Tongue (tissue), 2 donors: ENCODE data around the gene DCBLD2. TPM values are rescaled to one million over a fixed set of nuclear protein-coding genes. Genes with fewer than 3 reads are reported as not detected.

Experiments
- DNase-seq: peaks from one replicate; pipeline ENCODE4 v3.0.0-alpha.2; 2015
- total RNA-seq: library from RNA; depleted of rRNA; stranded (reverse); fragments of >200 nt; gene quantifications from one replicate; pipeline ENCODE4 v1.2.3, GENCODE V29; 2014

Gene DCBLD2
- total RNA-seq, 1 donor from 2014 or later: 42.6 TPM

GRCh38 chr3:98829246-98829832 is 72.2 kb downstream of the DCBLD2 start:
- no peak for DNase-seq

GRCh38 chr3:98827221-98827920 is 74.1 kb downstream of the DCBLD2 start:
- no peak for DNase-seq

GRCh38 chr3:98826126-98826525 is 75.4 kb downstream of the DCBLD2 start:
- no peak for DNase-seq

- no peak for DNase-seq
Measured at GRCh38 chr3:98824256-98824655, 77.2 kb downstream of the DCBLD2 start.

DNA sequence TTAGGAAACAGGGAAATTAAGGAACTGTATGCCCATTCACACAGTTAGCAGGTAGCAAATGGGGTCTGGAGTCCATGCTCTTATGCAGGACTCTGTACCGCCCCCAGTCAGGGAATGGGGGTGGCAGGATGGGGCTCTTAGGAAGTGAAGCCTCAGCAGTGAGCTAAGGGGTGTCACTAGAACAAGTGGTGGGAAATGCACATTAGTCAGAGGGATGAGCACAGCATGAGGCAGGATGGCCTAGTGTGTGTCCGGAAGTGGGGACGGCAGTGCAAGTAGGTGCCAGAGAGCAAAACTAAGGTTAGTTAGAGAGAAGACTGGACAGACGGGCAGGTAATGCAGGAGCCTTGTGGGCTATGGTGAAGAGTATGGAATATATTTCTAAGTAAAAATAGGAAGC is 77.7 kb downstream of the DCBLD2 start:
- no peak for DNase-seq

DNA sequence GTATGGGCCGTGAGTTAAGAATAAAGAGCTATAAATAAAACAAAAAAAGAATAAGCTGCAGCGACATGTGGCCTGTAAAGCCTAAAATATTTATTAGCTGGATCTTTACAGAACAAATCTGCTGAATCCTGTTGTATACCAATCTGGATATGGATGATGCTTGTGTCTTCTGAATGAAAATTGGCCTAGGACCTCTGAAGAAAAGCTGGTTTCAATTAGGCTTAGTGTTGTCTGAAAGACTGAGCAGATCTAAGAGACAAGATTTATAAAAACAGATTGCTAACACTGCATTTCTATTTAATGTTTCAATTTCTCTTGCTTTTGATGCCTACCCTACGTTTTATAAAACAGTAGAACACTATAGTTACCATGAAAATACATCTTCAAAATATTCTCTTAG is 80.4 kb downstream of the DCBLD2 start:
- peak; percentile 3 for DNase-seq

GRCh38 chr3:98817547-98818041 is 83.9 kb downstream of the DCBLD2 start:
- peak; percentile 79 for DNase-seq

DNA sequence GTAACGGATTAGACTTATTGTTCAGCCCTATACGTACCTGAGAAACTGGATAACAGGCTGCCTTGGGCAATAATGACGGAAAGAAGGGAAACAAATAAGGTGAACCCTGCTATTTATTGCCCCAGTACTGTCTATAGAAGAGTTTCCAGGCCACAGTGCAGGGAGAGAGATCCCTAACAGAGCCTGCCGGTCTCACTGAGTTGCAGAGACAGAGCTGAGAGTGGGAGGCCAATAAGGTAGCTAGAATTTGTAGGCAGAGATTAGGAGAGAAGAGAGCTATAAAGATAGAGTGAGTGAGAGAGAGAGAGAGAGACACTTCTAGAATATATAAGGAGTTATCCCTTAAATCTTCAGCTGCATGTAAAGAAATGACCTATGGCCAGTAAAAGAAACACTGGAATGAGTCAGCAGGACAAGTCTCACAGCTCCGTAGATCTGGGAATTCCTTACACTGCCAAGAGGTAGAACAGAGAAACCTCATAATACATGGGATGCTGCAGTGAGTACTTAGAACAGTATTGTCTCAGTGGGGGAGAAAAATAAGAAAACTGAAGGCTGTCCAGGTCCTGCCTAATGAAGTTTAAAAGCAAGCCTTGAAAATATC is 86.6 kb downstream of the DCBLD2 start:
- no peak for DNase-seq

DNA sequence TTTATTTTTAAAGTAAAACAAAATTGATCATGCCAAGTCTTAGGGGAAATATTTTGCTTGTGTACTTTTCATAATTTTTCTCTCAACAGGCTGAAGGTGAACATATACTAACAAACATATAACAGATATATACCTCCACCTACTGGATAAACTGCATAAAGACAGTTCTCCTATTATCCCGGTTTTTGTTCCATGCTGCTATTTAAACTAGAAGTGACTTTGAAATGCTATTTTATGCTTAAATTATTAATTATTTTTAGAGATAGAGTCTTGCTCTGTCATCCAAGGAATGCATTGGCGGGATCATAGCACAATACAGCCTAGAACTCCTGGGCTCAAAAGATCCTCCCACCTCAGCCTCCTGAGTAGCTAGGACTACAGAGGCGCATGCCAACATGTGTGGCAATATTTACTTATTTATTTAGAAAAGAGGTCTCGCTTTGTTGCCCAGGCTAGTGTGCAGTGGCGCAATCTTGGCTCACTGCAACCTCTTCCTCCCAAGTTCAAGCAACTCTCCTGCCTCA is 88.6 kb downstream of the DCBLD2 start:
- DNase-seq: peak; percentile 35

GRCh38 chr3:98811048-98811447 is 90.4 kb downstream of the DCBLD2 start:
- DNase-seq: no peak

DNA sequence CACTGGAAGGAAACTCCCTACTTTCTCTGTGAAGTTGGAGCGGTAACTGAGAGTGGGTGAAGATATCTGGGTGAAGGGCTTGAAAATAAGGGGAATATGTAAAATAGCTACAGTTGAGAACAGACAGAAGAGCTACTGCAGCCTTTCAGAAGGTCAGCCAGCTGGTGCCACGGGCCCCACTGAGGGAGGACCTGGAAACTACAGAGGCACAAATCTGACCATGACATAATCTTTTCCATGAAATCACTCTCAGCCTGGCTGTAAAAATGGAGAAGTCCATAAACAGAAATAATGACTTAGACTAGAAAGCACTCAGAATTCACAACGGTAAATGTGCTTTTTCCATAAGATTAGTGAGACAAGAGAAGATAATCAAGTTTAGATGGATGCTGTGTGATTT is 91.9 kb downstream of the DCBLD2 start:
- DNase-seq: peak; percentile 33

- DNase-seq: no peak
Measured at GRCh38 chr3:98808071-98808470, 93.4 kb downstream of the DCBLD2 start.

DNA sequence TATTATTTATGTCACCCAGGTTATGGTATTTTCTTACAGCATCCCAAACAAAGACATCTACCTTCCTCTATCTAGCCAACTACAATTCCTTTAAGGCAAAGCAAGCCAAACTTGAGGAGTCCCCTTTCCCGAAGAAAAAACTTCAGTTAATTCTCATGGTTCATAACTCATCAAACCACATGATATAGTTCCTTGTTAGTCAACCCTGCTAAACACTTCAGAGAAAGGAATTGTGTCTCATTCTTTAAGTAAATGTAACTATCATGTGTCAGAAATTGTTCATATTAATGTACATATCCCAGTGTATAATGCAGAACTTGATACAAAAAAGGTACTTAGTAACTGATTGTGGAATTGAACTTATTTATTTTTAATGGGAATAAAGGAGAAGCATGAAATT is 93.9 kb downstream of the DCBLD2 start:
- DNase-seq: no peak

DNA sequence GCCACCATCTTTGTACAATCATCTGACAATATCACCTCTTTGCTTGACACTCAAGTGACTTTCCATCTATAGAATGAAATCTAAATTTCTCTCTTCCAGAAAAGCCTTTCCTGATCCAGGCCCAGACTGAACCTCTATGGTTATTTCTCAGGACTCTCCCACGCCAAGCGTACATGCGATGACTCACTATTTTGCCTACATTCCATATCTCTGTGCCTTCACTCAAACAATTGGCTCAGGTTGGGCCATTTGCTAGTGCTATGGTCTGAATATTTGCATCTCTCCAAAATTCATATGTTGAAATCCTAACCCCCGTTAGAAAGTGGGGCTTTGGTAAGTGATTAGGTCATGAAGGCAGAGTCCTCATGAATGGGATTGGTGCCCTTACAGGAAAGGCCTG is 94.5 kb downstream of the DCBLD2 start:
- no peak for DNase-seq

- no peak for DNase-seq
Measured at GRCh38 chr3:98806521-98806920, 95.0 kb downstream of the DCBLD2 start.

- no peak for DNase-seq
Measured at GRCh38 chr3:98805571-98805970, 95.9 kb downstream of the DCBLD2 start.

GRCh38 chr3:98801043-98801747 is 100.3 kb downstream of the DCBLD2 start:
- no peak for DNase-seq

- DNase-seq: no peak
Measured at GRCh38 chr3:98800401-98800800, 101.1 kb downstream of the DCBLD2 start.

DNA sequence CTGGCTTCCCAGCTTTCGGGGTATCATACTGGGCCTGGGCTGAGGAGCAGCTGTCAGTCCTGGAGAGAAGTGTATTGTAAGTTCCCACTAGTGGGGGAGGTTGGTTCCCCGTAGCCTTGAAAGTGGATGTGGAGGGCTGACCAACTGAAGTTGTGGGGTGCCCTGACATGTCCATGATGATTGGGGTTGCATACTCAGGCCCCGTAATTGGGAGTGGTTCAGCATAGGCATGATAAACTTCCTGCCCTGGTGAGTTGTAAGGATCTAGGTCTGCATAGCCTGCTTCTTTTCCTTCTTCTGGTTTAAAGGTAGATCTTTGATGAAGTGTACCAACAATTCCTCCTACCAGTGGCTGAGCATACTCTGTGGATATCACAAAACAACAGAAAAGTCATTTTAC is 102.0 kb downstream of the DCBLD2 start:
- no peak for DNase-seq

DNA sequence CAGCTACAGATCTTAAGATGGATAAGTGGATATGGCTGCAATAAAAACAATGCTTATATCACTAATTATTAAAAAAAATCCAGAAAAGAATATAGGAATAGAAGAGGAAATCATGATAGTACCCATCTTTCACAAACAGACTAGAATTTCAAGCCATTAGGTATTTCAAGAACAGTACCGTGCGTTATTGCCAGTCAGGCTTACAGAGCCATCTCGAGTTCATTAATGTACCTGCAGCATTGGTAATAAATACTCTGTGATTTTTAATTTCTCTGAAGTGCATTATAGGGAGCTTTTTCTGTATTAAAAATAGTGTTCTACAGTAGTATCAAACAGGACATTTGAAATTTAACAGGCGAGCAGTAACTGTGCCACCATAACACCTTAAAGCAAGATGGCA is 102.7 kb downstream of the DCBLD2 start:
- DNase-seq: no peak

DNA sequence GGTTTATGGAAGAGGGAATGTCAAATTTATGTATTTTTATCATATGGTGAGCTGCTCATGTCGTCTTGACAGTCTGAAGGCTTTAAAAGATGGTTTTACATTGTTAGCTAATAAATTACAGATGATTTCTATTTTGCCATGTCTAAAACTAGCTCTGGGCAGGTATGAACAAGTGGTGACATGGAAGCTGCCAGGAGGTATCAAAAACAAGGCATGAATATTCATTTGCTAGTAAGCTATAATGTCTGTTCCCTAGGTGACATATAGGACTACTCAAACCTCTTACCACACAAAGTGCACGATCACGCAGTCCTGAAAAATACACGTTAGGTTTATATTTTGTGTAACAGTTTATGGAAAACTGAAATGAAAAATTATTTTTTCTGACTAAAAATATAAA is 103.6 kb downstream of the DCBLD2 start:
- no peak for DNase-seq

GRCh38 chr3:98796334-98796733 is 105.2 kb downstream of the DCBLD2 start:
- DNase-seq: no peak

DNA sequence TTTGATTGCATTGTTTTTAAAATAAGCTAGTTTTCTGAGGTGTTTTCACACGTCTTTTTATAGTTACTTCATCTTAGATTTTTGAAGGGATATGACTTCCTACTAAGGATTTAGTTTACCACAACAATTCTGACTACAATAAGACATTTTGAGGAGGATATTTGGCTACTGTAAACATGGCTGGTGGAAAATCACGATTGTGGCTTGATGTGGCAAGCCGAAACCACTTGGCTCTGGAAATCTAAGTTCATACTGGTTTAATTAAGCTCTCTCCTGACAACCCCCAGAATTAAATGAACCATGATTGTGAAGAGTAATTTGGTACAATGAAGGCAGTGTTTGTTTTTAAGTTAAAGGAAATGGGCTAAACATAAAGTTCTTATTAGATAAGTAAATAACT is 107.5 kb downstream of the DCBLD2 start:
- no peak for DNase-seq
